ENCODE measurements around the gene RBM15B. TPM values are rescaled to one million over a fixed set of nuclear protein-coding genes. Genes with fewer than 3 reads are reported as not detected.
"Not testable (repeated sequence)": the region's sequence is repeated elsewhere in the genome, so short reads cannot be mapped to it uniquely, and the experiment has no call there.

The RBM15B gene
- total and polyA plus RNA-seq, 8 donors: 6.4 to 19.0 (median 16.6) TPM

- H3K4me1 ChIP-seq: peaks cover 14 to 41% (median 26%) of the 10 kb centered on the region in 3 donors
- no peaks in the 10 kb centered on the region for H3K9me3 ChIP-seq
- TF ChIP-seq CTCF (IDR thresholded peaks at IDR 0.05): no peak
- peaks cover 0 to 6% (median 0%) of the 10 kb centered on the region in 3 donors for H3K36me3 ChIP-seq
- DNase-seq (peak in 1 of 6 donors; percentile 18), ATAC-seq (no peak), FAIRE-seq (no peak)
- intact Hi-C loops (cut with DNase I): no loop called here
- peak overlapping the region; percentile 68 to 88 (median 80) for H3K4me3 ChIP-seq
- WGBS, 2 donors: 15 to 16% methylated on average over 8 of the region's 8 CpGs
- no peaks in the 10 kb centered on the region for H3K27me3 ChIP-seq
- H3K27ac ChIP-seq: peak overlapping the region in 2 of 4 donors; percentile 56 to 94
These were observed 4.8 kb upstream of the RBM15B start for GRCh38 chr3:51386159-51386851.

- Histone ChIP-seq H3K27me3 (no peaks in the 10 kb centered on the region), H3K4me1 (peaks cover 14 to 41% (median 26%) of the 10 kb centered on the region in 3 donors), H3K36me3 (peaks cover 0 to 6% (median 0%) of the 10 kb centered on the region in 3 donors), H3K9me3 (no peaks in the 10 kb centered on the region), H3K4me3 (peak overlapping the region in 2 of 4 donors; percentile 86 to 88), H3K27ac (peak overlapping the region in 1 of 4 donors; percentile 94)
- WGBS, 2 donors: 44 to 47% methylated on average over 5 of the region's 5 CpGs
- intact Hi-C loops (cut with DNase I): no loop called here
- FAIRE-seq (no peak), ATAC-seq (no peak), DNase-seq (peak in 1 of 6 donors; percentile 46)
- TF ChIP-seq CTCF (IDR thresholded peaks at IDR 0.05): no peak
These were observed 4.2 kb upstream of the RBM15B start for GRCh38 chr3:51386852-51387229.

GRCh38 chr3:51387281-51387680 lies 3.8 kb upstream of the RBM15B start:
- H3K27me3 ChIP-seq; H3K36me3 ChIP-seq; ATAC-seq; H3K9me3 ChIP-seq; H3K27ac ChIP-seq; intact Hi-C loops (cut with DNase I); FAIRE-seq: not testable (repeated sequence)
- peak overlapping the region in 2 of 4 donors; percentile 86 to 88 for H3K4me3 ChIP-seq
- H3K4me1 ChIP-seq: peaks cover 18 to 44% (median 27%) of the 10 kb centered on the region in 3 donors
- WGBS, 2 donors: 38% methylated on average over 6 of the region's 6 CpGs
- peak in 2 of 6 donors; percentile 30 to 37 for DNase-seq

GRCh38 chr3:51388286-51389029 lies 2.6 kb upstream of the RBM15B start:
- FAIRE-seq (no peak), ATAC-seq (no peak), DNase-seq (peak in 1 of 6 donors; percentile 24)
- peaks cover 25 to 53% (median 36%) of the 10 kb centered on the region in 3 donors for H3K4me1 ChIP-seq
- 33 to 37% methylated on average over 6 of the region's 6 CpGs for WGBS, 2 donors
- no peaks in the 10 kb centered on the region for H3K27me3 ChIP-seq
- peak overlapping the region in 1 of 4 donors; percentile 88 for H3K4me3 ChIP-seq
- intact Hi-C loops (cut with DNase I): no loop called here
- no peak for TF ChIP-seq CTCF (IDR thresholded peaks at IDR 0.05)
- no peaks in the 10 kb centered on the region for H3K9me3 ChIP-seq
- peak overlapping the region in 1 of 4 donors; percentile 48 for H3K27ac ChIP-seq
- H3K36me3 ChIP-seq: peaks cover 0 to 9% (median under 1%) of the 10 kb centered on the region in 3 donors

- ATAC-seq (no peak), FAIRE-seq (no peak), DNase-seq (peak in 4 of 6 donors; percentile 37 to 67 (median 52))
- WGBS, 2 donors: 45 to 52% methylated on average over 6 of the region's 6 CpGs
- no peak overlapping the region for H3K4me3 ChIP-seq
- no peaks in the 10 kb centered on the region for H3K27me3 ChIP-seq
- no peaks in the 10 kb centered on the region for H3K9me3 ChIP-seq
- peaks cover 36 to 57% (median 48%) of the 10 kb centered on the region in 3 donors for H3K4me1 ChIP-seq
- peaks cover 0 to 17% (median 8%) of the 10 kb centered on the region in 3 donors for H3K36me3 ChIP-seq
- intact Hi-C loops (cut with DNase I): loop anchor here in 1 of 3 donors (10.0 kb wide), 1 partner anchor 415 kb away; no protein-coding TSS in a partner anchor
- H3K27ac ChIP-seq: no peak overlapping the region
- peak; percentile 14 to 61 (median 47) for TF ChIP-seq CTCF (IDR thresholded peaks at IDR 0.05)
These were observed 1.5 kb upstream of the RBM15B start for GRCh38 chr3:51389423-51390183.

All from pancreas (tissue), 10 donors.